T-helper 17 cell (primary cell): ENCODE results near the gene SEMA7A. TPM values are rescaled to one million over a fixed set of nuclear protein-coding genes. Genes with fewer than 3 reads are reported as not detected.
A peak's percentile ranks its signal among the peaks of the same experiment; 100 is the strongest.

Experiments
- ATAC-seq: fragments of 150-1000 bp; cut with Tn5 transposase; 2 replicates; pipeline ENCODE4 v1.10.0; 2021; ENCODE audit warnings: mild to moderate bottlenecking, moderate library complexity
- DNase-seq, 3 donors: peaks; one replicate each; pipeline versions ENCODE4 v3.0.0 to v3.0.0-alpha.2; 2020 to 2021
- H3K9me3 ChIP-seq: one replicate; pipeline ENCODE4 v1.7.0; 2013; ENCODE audit warnings: low read length, mild to moderate bottlenecking; ENCODE audit not compliant: control insufficient read depth, poor library complexity, severe bottlenecking
- H3K27ac Mint-ChIP-seq: one replicate; pipeline ENCODE4 v1.8.0; 2022; ENCODE audit warnings: mild to moderate bottlenecking, moderate library complexity, mixed read lengths
- H3K27me3 Mint-ChIP-seq: one replicate; pipeline ENCODE4 v1.8.0; 2022; ENCODE audit warnings: mixed read lengths
- H3K36me3 Mint-ChIP-seq: one replicate; pipeline ENCODE4 v1.8.0; 2022; ENCODE audit warnings: low read depth, mixed read lengths
- H3K4me1 Mint-ChIP-seq: one replicate; pipeline ENCODE4 v1.8.0; 2022; ENCODE audit warnings: mild to moderate bottlenecking, mixed read lengths
- H3K4me3 Mint-ChIP-seq: one replicate; pipeline ENCODE4 v1.8.0; 2022; ENCODE audit warnings: mild to moderate bottlenecking, moderate library complexity, mixed read lengths
- total RNA-seq, 4 donors: library from RNA in 2 of 4; stranded (reverse) in 2 of 4; gene quantifications; one replicate each; pipeline ENCODE4 v1.2.3 and lab custom pipeline; 2022 to 2026

The SEMA7A gene
- total RNA-seq, 2 donors from 2014 or later = 2.2 to 3.6 TPM

DNA sequence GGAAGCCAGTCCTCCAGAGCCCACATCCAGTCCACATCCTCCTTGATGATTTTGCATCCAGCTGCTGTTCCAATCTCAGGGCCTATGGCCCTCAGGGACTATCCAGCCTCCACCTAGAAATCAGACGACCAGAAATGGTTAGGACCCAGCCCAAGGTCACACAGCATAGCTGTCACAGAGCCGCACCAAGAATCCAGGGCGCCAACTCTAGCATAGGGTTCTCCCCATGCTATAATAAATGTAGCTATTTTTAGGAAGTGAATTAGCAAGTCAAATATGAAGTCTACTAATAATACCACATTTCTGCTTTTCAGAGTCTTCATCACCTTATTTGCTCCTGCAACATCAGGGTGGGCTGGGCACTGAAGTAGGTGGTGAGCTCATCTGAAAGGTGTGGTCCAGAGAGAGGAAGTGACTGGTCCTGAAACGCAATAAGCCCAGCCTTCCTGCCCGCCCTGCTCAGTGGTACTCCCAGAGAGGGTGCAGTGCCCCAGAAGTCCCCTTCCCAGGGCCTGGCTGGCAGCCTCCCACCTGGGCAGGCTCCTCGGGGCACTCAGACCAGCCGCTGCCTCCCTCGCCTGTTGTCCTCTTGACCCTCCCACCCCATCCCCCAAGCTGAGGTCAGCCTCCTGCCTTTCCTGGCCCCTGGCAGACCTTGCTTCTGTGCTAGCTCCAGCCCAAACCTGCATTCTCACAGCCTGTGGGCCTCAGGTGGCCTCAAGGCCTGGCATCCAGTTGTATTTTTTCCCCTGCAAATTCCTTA, 48.7 kb downstream of the SEMA7A start:
- Mint-ChIP-seq H3K27me3 (no peaks in the 10 kb centered on the region), H3K36me3 (no peaks in the 10 kb centered on the region), H3K4me3 (no peak overlapping the region), H3K4me1 (peaks cover 13% of the 10 kb centered on the region), H3K27ac (peak overlapping the region; percentile 92)
- DNase-seq (no peak), ATAC-seq (peak; percentile 77)
- H3K9me3 ChIP-seq = no peaks in the 10 kb centered on the region

DNA sequence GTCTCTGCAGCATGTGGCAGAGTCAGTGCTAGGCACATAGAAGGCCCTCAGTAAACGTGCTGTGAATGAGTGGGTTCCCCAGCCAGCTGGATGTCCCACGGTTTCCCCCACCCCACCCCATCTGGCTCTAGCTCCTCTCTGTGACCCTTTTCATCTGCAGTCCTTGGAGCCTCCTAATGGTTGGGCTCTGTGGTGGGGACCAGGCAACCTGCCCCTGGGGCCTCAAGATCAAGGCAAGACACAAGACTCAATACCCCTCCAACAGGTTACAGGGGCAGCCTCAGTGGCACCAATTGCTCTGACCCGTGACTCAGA, 49.2 kb downstream of the SEMA7A start:
- ATAC-seq (no peak), DNase-seq (no peak)
- H3K4me3 Mint-ChIP-seq = peak overlapping the region; percentile 50
- peaks cover 13% of the 10 kb centered on the region for H3K4me1 Mint-ChIP-seq
- H3K9me3 ChIP-seq = no peaks in the 10 kb centered on the region
- peak overlapping the region; percentile 92 for H3K27ac Mint-ChIP-seq
- no peaks in the 10 kb centered on the region for H3K27me3 Mint-ChIP-seq
- no peaks in the 10 kb centered on the region for H3K36me3 Mint-ChIP-seq

DNA sequence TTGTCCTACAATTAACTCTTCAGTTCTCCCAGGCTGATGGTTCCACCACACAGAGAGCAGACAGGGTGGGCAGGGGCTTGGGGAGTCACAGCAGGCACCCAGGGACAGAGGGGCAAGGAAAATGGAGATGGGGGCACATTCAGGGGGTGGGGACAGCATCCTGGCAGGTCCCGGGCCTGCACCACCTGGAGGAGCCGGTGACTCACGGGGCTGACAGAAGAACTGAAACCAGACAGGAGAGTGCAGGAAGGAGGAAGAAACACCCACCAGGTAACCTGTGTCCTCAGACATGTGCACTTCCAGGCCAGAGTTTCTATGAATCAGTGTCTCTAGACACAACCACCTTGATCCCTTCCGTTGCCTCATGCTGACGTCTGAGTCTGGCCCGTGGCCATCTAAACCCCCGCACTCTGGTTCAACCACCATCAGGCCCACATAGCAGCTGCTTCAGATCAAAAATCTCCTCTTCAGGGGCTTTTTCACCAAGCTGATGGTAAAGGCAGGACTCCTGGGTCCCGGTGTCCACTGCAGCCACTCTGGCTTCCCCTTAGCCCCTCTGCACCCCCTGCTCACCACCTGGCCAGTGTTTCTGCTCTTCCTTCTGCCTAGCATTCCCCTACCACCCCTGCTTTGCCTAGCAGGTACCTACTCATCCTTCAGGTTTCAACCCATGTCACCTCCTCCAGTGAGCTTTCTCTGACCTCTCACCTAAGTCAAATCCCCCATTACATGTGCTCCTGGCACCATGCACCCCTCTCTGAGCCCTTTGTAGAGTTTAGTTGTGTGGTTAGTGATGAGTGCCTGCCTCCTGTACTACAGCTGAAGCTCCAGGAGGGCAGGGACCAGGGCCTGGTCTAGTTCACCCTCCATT, 49.8 kb downstream of the SEMA7A start:
- no peaks in the 10 kb centered on the region for H3K9me3 ChIP-seq
- DNase-seq (peak in 1 of 3 donors; percentile 16), ATAC-seq (peak; percentile 57)
- Mint-ChIP-seq H3K4me1 (peaks cover 13% of the 10 kb centered on the region), H3K36me3 (no peaks in the 10 kb centered on the region), H3K4me3 (peak overlapping the region; percentile 50), H3K27me3 (no peaks in the 10 kb centered on the region), H3K27ac (peak overlapping the region; percentile 92)

DNA sequence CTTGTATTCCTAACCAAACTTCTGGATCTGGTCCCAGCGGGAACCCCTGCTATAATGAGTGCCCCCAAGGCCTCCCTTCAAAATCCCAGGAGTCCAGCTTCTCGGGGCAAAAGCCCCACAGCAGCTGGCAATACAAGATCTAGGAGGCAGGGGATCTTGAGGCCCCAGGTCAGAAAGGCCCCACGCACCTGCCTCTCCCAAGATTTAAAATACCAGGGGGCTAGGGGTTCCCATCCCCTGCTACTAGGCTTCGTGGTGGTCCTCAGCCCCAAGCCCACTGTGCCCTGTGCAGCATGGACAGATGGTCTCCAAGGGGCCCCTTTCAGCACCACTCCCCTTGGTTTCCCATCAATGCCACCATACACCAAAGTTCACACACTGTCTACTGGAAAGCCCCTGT, 50.5 kb downstream of the SEMA7A start:
- no peak overlapping the region for H3K4me3 Mint-ChIP-seq
- peak overlapping the region; percentile 92 for H3K27ac Mint-ChIP-seq
- ATAC-seq (no peak), DNase-seq (no peak)
- no peaks in the 10 kb centered on the region for H3K27me3 Mint-ChIP-seq
- no peaks in the 10 kb centered on the region for H3K9me3 ChIP-seq
- peaks cover 13% of the 10 kb centered on the region for H3K4me1 Mint-ChIP-seq
- H3K36me3 Mint-ChIP-seq = no peaks in the 10 kb centered on the region

DNA sequence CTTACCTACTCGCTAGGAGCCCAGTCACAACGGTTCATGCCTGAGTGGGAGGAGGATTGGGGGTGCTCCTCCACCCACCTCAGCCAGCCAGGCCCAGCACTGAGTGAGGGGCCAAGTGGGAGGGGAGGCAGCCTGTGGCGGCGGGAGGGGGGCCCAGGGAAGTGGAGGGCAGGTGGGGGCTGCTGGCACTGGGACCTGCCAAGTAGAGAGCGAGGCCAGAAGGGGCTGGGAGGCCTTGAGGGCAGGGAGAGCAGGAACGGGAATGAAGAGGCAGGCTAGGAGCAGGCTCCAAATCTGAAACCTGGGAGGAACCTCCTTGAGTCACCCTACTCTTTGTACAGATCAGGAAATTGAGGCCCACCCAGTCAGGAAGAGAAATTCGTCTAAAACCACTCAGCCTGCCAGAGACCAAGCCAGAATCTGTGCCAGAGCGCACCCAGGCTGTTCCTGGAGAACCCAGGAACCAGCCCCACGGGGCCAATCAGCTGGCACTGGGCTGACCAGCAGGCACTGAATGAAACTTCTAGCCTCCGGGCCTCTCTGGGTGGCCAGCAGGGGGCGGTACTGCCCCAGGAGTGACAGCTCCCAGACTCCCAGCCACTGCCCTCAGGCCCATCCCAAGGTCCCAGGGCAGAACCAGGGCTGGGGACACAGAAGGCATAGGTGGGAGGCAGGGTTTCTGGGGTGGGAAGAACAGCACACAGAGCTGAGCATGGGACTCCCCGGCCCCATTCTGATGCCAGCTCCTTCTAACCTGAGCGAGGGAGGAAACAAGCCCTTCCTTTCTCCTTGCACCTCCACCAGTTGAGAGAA, 51.5 kb downstream of the SEMA7A start:
- peak overlapping the region; percentile 67 for H3K27ac Mint-ChIP-seq
- peak; percentile 55 for ATAC-seq
- DNase-seq = peak; percentile 61 to 75 (median 70)
- peaks cover 13% of the 10 kb centered on the region for H3K4me1 Mint-ChIP-seq
- no peaks in the 10 kb centered on the region for H3K9me3 ChIP-seq
- no peaks in the 10 kb centered on the region for H3K36me3 Mint-ChIP-seq
- H3K27me3 Mint-ChIP-seq = no peaks in the 10 kb centered on the region
- H3K4me3 Mint-ChIP-seq = no peak overlapping the region

DNA sequence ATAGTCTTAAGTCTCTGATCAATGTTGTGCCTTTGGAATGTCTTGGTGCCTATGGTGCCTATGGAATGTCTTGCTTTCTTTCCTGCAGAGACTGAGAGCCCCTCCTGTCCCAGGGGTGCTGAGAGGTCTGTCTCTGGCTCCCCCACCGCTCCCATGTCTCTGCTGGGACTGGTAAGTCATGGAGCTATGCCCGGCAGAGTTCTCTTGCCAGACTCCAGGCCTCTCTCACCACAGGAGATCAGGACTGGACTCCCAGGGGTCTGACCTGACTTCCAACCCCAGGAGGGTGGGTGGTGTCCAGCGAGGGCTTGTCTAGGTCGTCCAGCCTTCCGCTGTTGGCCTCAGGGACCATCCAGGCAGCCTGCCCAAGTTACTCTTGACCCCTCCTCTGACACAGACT, 52.3 kb downstream of the SEMA7A start:
- ATAC-seq = no peak
- H3K9me3 ChIP-seq = no peaks in the 10 kb centered on the region
- H3K27me3 Mint-ChIP-seq = no peaks in the 10 kb centered on the region
- no peak for DNase-seq
- H3K4me1 Mint-ChIP-seq = peaks cover 13% of the 10 kb centered on the region
- peak overlapping the region; percentile 67 for H3K27ac Mint-ChIP-seq
- H3K4me3 Mint-ChIP-seq = no peak overlapping the region
- H3K36me3 Mint-ChIP-seq = no peaks in the 10 kb centered on the region

DNA sequence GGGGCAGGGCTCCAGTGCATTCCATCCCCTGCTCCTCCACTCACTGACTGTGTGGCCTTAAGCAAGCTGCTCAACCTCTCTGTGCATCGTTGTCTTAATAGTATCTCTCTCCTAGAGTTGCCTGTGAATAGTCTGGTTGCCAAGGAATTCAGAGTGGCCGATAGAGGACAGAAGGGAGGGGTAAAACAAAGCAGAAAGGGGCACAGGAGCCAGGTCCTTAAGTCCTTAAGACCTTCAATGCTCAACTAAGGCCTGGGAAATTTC, 52.6 kb downstream of the SEMA7A start:
- peak overlapping the region; percentile 67 for H3K27ac Mint-ChIP-seq
- H3K27me3 Mint-ChIP-seq = no peaks in the 10 kb centered on the region
- no peak for ATAC-seq
- H3K9me3 ChIP-seq = no peaks in the 10 kb centered on the region
- DNase-seq = no peak
- no peaks in the 10 kb centered on the region for H3K36me3 Mint-ChIP-seq
- H3K4me1 Mint-ChIP-seq = peaks cover 13% of the 10 kb centered on the region
- no peak overlapping the region for H3K4me3 Mint-ChIP-seq

DNA sequence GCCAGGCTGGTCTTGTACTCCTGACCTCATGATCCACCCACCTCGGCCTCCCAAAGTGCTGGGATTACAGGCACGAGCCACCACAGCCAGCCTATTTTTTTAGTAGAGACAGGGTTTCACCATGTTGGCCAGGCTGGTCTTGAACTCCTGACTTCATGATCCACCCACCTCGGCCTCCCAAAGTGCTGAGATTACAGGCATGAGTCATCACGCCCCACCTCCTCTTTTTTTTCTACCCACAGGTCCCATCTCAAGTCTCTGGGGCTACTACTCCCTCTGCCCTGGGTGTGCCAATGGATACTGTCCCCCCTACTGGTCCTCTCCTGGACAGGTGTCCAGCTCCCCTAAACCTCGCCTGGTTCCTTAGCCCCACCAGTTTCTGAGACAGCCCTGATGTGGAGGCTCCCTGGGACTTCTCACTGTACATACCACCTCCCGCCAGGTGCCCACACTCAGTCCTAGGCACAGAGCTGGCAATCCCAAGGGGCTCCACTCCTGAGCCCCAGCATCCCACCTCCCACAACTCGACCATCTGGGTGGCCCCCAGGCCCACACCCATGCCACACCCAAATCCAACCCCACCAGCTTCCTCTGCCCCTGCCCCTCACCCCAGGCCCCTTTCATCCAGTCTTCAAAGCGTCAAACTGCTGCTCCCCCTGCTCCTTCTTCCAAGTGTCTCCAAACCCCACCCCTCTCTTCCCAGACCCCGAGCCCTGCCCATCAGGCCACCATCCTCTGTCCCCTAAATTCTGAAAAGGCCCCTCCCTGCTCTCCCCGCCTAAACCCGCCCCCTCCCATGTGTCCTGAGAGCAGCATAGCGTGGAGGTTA, 53.2 kb downstream of the SEMA7A start:
- ATAC-seq (no peak), DNase-seq (no peak)
- Mint-ChIP-seq H3K36me3 (no peaks in the 10 kb centered on the region), H3K27me3 (no peaks in the 10 kb centered on the region), H3K27ac (peak overlapping the region; percentile 37), H3K4me1 (peaks cover 13% of the 10 kb centered on the region), H3K4me3 (no peak overlapping the region)
- H3K9me3 ChIP-seq = no peaks in the 10 kb centered on the region

DNA sequence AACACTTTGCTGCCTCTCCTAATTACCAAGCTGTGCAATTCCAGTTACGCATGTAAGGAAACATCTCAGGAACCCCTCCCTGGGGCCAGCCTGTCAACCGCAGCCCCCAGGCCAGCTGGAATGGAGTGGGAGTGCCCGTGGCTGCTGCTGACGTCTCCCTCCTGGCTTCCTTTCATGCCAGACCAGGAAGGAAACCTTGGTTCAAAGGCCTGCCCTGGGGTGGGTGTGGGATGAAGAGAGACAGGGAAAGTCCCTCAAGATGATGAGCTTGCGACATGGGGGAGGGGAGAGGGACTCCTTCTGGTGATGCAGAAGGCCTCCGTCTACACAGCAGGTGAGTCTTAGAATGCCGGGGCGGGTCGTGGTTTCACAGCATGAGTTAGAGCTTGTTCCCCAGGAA, 54.9 kb downstream of the SEMA7A start:
- H3K4me1 Mint-ChIP-seq = peaks cover 13% of the 10 kb centered on the region
- no peaks in the 10 kb centered on the region for H3K9me3 ChIP-seq
- H3K27ac Mint-ChIP-seq = no peak overlapping the region
- DNase-seq (peak in 1 of 3 donors; percentile 15), ATAC-seq (no peak)
- no peaks in the 10 kb centered on the region for H3K36me3 Mint-ChIP-seq
- H3K4me3 Mint-ChIP-seq = no peak overlapping the region
- H3K27me3 Mint-ChIP-seq = no peaks in the 10 kb centered on the region

DNA sequence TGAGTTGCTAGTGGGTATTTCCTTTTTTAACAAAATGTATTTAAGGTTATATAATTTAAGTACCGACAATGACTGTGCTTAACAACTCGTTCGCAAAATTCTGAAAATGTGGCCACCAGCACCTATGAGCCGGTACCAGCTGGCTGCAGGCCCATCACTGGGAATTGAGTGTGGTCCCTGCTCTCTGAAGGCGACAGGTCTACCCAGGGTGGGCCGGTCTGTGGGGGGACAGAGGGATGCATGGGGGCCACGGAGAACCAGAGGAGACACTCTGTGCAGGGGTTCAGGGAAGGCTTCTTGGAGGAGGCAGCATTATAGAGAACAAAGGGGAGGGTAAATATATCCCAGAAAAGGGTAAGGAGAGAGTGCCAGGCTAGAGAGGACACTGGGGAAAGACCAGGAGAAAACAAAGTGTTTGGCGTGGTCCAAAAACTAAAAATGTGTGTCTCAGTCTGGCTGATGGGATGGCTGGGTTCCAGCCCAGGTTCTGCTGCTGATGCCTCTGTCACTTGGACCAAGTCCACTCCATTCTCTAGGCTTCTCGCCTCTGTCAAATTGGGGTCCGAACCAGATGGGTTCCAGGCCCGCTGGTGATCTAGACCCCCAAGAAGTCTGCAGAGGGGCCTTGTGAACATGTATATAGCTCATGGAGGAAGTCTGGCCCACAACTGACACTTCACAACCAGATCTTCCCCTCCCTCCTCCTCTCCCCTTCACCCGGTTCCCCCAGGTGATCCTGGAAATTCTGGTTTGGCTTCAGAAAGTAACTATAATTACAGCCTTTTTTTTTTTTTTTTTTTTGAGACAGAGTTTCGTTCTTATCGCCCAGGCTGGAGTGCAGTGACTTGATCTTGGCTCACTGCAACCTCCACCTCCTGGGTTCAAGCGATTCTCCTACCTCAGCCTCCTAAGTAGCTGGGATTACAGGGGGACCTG, 55.7 kb downstream of the SEMA7A start:
- Mint-ChIP-seq H3K4me1 (peaks cover 13% of the 10 kb centered on the region), H3K4me3 (no peak overlapping the region), H3K36me3 (no peaks in the 10 kb centered on the region), H3K27me3 (no peaks in the 10 kb centered on the region), H3K27ac (no peak overlapping the region)
- no peak for ATAC-seq
- no peaks in the 10 kb centered on the region for H3K9me3 ChIP-seq
- peak in 1 of 3 donors; percentile 4 for DNase-seq

DNA sequence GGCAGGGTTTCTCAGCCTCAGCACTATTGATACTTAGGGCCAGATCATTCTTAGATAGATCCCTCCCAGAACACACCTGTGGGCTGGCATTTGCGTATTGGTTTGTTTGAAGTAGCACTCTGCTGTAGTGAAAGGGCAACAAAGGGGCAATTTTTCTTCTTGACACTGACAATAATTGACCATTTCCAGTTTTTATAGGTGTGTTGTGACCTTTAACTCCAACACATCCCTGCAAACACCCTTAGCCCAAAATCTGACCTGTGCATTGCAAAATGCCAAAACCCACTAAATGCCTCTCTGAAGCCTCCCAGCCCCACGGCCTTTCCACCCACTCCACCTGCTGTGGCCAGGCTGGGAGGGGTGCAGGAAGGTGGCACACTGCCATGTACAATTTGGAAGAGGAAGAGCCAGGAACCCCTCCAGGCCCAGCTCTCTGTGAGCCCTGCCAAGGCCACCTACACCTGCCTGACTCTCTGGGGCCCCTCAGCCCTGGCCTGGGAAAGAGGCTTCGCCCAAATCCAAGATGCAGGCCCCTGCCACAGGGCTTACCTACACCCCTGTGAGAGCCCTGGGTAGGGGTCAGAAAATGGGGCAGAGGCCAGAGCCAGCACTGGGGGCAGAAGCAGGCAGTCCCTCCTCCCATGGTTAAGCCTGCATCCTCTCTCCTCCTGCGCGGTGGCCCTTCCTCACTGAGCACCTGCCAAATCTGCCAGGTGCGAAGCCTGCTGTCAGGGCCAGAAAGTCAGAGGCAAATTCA, 56.8 kb downstream of the SEMA7A start:
- peak in 1 of 3 donors; percentile 3 for DNase-seq
- Mint-ChIP-seq H3K4me1 (peaks cover 13% of the 10 kb centered on the region), H3K36me3 (no peaks in the 10 kb centered on the region)

More for the DNA sequence above, 56.8 kb downstream of the SEMA7A start:
- H3K9me3 ChIP-seq = no peaks in the 10 kb centered on the region
- no peak overlapping the region for H3K4me3 Mint-ChIP-seq
- no peak overlapping the region for H3K27ac Mint-ChIP-seq
- H3K27me3 Mint-ChIP-seq = no peaks in the 10 kb centered on the region
- ATAC-seq = no peak
